A673 (cell line): Measurements from ENCODE around the gene TFDP2.

Experiments
- CTCF ChIP-seq: fragments of 300-800, 200-600 bp; sonication (generic); conservative IDR thresholded peaks from 2 replicates; pipeline ENCODE4 v1.5.1; 2017; ENCODE audit warnings: low read depth, mild to moderate bottlenecking, antibody characterized with exemption, low read length, moderate library complexity, mixed read lengths
- EZH2 ChIP-seq: fragments of 200-600 bp; sonication (generic); IDR thresholded peaks from 2 replicates; pipeline ENCODE4 v1.6.1; 2017; ENCODE audit warnings: borderline replicate concordance, low read depth, mild to moderate bottlenecking, mixed read lengths, antibody characterized with exemption, low read length; ENCODE audit not compliant: poor library complexity, severe bottlenecking

- TF ChIP-seq CTCF: no peak
- TF ChIP-seq EZH2: no peak
These were observed 98.0 kb downstream of the TFDP2 start for GRCh38 chr3:142051351-142051750.
